Omental fat pad (tissue), 4 donors: Measurements from ENCODE around the gene GASK1A. TPM values are rescaled to one million over a fixed set of nuclear protein-coding genes. Genes with fewer than 3 reads are reported as not detected.

Source experiments
- ATAC-seq: fragments of 150-250 bp; one replicate; pipeline ENCODE4 v1.9.1; 2016; ENCODE audit warnings: mild to moderate bottlenecking, moderate library complexity; ENCODE audit not compliant: low FRiP score
- DNase-seq: peaks from one replicate; pipeline ENCODE4 v3.0.0-alpha.2; 2019; ENCODE audit warnings: low spot score
- CTCF ChIP-seq, 3 donors: fragments of 450-650 bp; IDR thresholded peaks; one replicate each; pipeline ENCODE4 v1.5.1; 2016 to 2017; ENCODE audit warnings: antibody characterized with exemption in 3 of 3, mild to moderate bottlenecking in 3 of 3, moderate library complexity in 2 of 3
- total RNA-seq, 4 donors: library from RNA; depleted of rRNA; stranded (reverse); fragments of >200 nt; gene quantifications; one replicate each; pipeline ENCODE4 v1.1.0, GENCODE V29; 2016

The GASK1A gene
- total RNA-seq, 4 donors from 2014 or later: 4.9 to 39.9 (median 14.8) TPM

DNA sequence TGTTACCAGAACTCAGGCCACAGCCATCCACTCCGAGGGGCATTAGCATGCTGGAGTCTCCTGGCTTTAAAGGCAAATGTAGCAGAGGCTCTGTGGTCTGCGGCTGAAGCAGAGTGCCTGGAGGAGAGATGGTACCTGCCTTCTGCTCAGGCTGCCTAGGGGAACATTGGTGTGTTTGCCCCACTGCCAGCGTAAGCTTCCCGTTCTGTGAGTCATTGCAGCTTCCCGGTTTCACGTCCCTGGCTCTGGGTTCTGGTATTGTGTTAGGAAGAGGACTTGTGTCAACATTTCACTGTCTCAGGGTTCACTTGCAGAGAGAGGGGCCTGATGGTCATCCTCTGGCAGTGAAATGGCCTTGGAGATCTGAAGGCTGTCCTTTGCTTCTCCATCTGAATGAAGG lies 1.8 kb downstream of the GASK1A start:
- no peak for TF ChIP-seq CTCF (IDR thresholded peaks at IDR 0.05)
- DNase-seq (no peak), ATAC-seq (no peak)

- no peak for TF ChIP-seq CTCF (IDR thresholded peaks at IDR 0.05)
- DNase-seq (no peak), ATAC-seq (no peak)
Measured at GRCh38 chr3:42982645-42983412, 3.7 kb downstream of the GASK1A start.

DNA sequence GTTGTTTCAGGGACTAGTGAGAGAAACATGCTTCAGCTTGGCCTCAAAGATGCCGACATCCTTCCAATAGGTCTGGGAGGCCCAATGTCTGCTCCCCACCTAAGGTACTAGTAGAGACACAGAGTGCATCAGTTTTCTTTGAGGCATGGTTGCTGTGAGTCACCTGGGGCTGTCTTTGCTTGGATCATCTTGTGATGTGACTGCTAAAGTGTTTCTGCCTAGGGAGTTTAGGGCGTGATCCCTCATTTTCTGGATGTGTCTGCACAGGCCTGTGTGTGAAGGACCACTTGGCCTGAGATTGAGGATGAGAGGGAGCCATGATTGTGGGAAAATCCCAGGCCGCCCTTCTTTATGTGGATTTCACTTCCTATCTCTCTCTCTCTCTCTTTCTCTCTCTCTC lies 4.8 kb downstream of the GASK1A start:
- no peak for DNase-seq
- ATAC-seq: no peak
- no peak for TF ChIP-seq CTCF (IDR thresholded peaks at IDR 0.05)

- DNase-seq (no peak), ATAC-seq (no peak)
- TF ChIP-seq CTCF (IDR thresholded peaks at IDR 0.05): no peak
Measured at GRCh38 chr3:42984701-42985100, 5.6 kb downstream of the GASK1A start.

GRCh38 chr3:42988097-42988496 lies 9.0 kb downstream of the GASK1A start:
- no peak for ATAC-seq
- no peak for DNase-seq
- TF ChIP-seq CTCF (IDR thresholded peaks at IDR 0.05): no peak

DNA sequence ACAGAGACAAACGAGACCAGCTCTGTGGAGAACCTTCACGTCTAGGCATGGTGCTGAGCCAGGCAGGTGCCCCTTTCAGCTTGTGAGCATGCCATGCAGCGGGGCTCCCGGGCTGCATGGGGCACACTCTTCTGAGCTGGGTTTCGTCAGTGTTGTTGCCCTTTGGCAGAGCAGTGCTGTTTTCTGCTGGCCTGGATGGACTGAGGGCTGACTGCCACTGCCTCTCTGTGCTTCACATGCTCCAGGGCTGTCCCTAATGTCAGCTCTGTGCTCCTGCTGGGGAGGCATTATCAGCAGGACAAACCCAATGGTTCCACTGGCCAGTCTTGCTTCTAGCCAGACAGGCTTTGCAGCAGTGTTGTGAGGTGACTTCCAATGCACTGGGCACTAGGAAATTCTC lies 9.5 kb downstream of the GASK1A start:
- ATAC-seq (no peak), DNase-seq (no peak)
- TF ChIP-seq CTCF (IDR thresholded peaks at IDR 0.05): no peak
